ENCODE measurements around the gene HIGD1A.

DNA sequence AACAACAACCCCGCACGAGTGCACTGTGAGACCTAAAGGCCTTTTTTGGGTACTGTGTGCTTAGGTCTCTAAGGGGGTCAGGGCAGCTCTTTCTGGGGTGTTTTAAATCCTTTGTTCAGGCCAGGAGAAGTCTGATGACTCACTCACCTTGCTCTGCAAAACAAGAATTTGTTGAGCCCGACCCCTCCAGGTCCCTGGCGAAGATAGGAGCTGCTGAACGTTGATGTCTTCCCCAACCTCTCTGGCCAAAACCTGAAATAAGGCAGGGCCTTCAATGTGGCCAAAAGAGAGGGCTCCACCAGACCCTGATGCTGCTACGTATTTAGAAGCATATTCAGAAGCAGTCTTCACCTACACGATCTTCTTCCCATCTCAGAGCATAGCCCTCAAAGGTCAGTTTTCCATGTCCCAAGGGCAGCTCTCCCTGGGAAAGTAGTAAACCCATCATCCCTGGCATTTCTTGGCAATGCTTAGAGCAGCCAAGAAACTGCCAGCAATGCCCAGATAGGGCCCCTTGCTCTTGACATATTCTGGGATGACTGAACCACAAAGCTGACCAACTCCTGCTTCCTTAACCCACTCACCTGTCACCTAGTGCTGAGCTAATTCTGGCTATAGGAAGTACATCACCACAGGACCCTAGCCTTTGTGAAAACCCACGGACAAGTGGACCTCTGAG lies 58.4 kb downstream of the HIGD1A start:
- TF ChIP-seq, protein P1, sequence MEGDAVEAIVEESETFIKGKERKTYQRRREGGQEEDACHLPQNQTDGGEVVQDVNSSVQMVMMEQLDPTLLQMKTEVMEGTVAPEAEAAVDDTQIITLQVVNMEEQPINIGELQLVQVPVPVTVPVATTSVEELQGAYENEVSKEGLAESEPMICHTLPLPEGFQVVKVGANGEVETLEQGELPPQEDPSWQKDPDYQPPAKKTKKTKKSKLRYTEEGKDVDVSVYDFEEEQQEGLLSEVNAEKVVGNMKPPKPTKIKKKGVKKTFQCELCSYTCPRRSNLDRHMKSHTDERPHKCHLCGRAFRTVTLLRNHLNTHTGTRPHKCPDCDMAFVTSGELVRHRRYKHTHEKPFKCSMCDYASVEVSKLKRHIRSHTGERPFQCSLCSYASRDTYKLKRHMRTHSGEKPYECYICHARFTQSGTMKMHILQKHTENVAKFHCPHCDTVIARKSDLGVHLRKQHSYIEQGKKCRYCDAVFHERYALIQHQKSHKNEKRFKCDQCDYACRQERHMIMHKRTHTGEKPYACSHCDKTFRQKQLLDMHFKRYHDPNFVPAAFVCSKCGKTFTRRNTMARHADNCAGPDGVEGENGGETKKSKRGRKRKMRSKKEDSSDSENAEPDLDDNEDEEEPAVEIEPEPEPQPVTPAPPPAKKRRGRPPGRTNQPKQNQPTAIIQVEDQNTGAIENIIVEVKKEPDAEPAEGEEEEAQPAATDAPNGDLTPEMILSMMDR (conservative IDR thresholded peaks at IDR 0.05; ENCODE audit: low read depth in 2 of 2): no peak
- TF ChIP-seq POLR2AphosphoS5 (IDR thresholded peaks at IDR 0.05; ENCODE audit: low read depth) (no peak), CREB1 (CRISPR knock-in tag; IDR thresholded peaks at IDR 0.05; ENCODE audit: low read depth) (no peak), EZH2phosphoT487 (IDR thresholded peaks at IDR 0.05; ENCODE audit: unreplicated experiment) (no peak)
- TF ChIP-seq, protein P2, sequence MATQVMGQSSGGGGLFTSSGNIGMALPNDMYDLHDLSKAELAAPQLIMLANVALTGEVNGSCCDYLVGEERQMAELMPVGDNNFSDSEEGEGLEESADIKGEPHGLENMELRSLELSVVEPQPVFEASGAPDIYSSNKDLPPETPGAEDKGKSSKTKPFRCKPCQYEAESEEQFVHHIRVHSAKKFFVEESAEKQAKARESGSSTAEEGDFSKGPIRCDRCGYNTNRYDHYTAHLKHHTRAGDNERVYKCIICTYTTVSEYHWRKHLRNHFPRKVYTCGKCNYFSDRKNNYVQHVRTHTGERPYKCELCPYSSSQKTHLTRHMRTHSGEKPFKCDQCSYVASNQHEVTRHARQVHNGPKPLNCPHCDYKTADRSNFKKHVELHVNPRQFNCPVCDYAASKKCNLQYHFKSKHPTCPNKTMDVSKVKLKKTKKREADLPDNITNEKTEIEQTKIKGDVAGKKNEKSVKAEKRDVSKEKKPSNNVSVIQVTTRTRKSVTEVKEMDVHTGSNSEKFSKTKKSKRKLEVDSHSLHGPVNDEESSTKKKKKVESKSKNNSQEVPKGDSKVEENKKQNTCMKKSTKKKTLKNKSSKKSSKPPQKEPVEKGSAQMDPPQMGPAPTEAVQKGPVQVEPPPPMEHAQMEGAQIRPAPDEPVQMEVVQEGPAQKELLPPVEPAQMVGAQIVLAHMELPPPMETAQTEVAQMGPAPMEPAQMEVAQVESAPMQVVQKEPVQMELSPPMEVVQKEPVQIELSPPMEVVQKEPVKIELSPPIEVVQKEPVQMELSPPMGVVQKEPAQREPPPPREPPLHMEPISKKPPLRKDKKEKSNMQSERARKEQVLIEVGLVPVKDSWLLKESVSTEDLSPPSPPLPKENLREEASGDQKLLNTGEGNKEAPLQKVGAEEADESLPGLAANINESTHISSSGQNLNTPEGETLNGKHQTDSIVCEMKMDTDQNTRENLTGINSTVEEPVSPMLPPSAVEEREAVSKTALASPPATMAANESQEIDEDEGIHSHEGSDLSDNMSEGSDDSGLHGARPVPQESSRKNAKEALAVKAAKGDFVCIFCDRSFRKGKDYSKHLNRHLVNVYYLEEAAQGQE (IDR thresholded peaks at IDR 0.05; ENCODE audit: unreplicated experiment): no peak
